ENCODE data around the gene CAVIN1.
A peak's percentile ranks its signal among the peaks of the same experiment; 100 is the strongest.
"Not testable (repeated sequence)": the region's sequence is repeated elsewhere in the genome, so short reads cannot be mapped to it uniquely, and the experiment has no call there.

Gene CAVIN1

GRCh38 chr17:42404326-42405055, 18.6 kb downstream of the CAVIN1 start:
- no peak for FAIRE-seq

DNA sequence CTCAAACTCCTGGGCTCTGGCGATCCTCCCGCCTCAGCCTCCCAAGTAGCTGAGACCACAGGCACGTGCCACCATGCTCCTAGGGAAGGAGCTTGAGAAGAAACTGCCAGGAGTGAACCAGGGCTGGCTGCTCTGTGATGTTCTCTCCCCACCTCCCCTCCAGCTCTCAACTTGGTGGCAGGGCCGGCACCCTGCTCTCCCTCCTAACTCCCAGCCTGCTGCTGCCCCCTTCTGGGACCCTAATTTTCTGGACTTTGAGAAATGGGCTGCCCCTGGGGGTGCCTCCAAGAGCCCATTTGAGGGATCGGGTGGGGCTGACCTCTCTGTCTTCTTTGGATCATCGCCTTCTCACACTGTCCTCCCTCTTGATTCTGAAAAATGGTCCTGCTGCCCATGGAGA, 19.9 kb downstream of the CAVIN1 start:
- no peak for FAIRE-seq

DNA sequence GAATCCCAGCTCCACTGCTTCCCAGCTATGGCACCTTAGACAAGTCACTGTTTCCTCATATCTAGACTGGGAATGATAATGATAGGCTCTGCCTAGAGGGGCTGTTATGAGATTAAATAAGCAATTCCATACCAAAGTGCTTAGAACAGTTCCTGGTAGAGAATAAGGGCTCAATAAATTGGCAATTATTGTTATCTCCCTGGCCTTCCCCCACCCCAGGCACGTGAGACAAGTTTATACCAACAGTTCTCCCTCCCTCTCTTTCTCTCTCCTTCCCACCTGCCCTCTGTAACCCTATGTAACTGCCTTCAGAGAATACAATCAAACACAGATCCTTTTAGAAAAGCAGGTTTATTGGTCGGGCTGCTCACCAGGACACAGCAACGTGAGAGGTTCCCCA, 20.9 kb downstream of the CAVIN1 start:
- no peak for FAIRE-seq

DNA sequence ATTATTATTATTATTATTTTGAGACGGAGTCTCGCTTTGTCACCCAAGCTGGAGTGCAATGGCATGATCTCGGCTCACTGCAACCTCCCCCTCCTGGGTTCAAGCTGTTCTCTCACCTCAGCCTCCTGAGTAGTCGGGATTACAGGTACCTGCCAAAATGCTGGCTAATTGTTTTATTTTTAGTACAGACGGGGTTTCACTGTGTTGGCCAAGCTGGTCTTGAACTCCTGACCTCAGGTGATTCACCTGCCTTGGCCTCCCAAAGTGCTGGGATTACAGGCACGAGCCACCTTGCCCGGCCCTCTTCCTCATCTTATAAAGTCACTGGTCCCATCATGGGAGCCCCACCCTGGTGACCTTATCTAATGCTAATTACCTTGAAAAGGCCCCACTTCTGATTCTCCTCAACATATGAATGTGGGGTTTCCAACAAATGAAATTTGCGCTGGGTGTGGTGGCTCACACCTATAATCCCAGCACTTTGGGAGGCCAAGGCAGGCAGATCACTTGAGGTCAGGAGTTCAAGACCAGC, 22.1 kb downstream of the CAVIN1 start:
- not testable (repeated sequence) for FAIRE-seq

DNA sequence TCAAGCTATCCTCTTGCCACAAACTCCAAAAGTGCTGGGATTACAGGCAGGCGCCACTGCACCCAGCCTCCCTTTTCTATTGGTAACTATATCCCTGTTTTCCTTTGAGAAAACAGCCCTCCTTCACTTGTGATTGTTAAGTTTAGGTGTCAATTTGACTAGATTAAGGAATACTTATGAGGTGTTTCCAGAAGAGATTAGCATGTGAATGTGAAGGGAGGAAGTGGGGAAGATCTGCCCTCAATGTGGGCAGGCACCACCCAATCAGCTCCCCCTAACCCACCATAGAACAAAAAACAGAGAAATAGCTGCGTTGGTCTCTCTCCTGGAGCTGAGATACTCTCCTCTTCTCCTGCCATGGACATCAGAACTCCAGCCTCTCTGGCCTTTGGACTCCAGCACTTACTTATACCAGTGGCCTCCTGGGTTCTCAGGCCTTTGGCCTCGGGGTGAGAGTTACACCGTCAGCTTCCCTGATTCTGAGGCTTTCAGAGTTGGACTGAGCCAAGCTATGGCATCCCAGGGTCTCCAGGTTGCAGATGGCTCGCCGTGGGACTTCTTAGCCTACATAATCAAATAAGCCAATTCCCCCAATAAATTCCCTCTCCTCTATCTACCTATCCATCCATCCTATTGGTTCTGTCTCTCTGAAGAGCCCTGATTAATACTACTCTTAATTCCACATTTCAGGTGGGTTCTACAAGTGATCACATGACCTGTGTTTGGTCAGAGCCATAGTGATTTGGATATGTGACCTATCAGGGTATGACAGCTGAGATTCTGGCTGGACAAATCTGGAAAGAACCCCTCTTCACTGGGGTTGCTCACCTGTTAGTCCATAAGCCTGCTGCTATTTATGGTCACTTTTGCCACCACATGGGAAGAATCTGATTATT, 22.9 kb downstream of the CAVIN1 start:
- no peak for FAIRE-seq

- no peak for FAIRE-seq
Observed at GRCh38 chr17:42399121-42399520, 23.9 kb downstream of the CAVIN1 start.

DNA sequence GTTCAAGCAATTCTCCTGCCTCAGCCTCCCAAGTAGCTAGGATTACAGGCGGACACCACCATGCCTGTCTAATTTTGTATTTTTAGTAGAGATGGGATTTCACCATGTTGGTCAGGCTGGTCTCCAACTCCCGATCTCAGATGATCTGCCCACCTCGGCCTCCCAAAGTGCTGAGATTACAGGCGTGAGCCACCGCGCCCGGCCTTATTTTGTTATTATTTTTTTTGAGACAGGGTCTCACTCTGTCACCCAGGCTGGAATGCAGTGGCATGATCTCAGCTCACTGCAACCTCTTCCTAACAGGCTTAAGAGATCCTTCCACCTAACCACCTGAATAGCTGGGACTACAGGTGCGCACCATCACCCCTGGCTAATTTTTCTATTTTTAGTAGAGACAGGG, 27.5 kb downstream of the CAVIN1 start:
- FAIRE-seq: not testable (repeated sequence)

- no peak for FAIRE-seq
Observed at GRCh38 chr17:42394838-42395237, 28.2 kb downstream of the CAVIN1 start.

- FAIRE-seq: no peak
Observed at GRCh38 chr17:42392692-42393415, 30.2 kb downstream of the CAVIN1 start.

- not testable (repeated sequence) for FAIRE-seq
Observed at GRCh38 chr17:42391439-42391838, 31.6 kb downstream of the CAVIN1 start.

GRCh38 chr17:42389899-42390298, 33.2 kb downstream of the CAVIN1 start:
- FAIRE-seq: no peak

GRCh38 chr17:42389135-42389417, 34.0 kb downstream of the CAVIN1 start:
- no peak for FAIRE-seq

GRCh38 chr17:42388381-42389134, 34.5 kb downstream of the CAVIN1 start, which contains the start of gene STAT3:
Gene STAT3, minus strand, starts transcription at chr17:42388442. Its CDS starts 39,926 bp downstream, at chr17:42348516.
- peak; percentile 99 for FAIRE-seq

- FAIRE-seq: no peak
Observed at GRCh38 chr17:42387661-42388380, 35.2 kb downstream of the CAVIN1 start.

GRCh38 chr17:42386777-42387657, 36.0 kb downstream of the CAVIN1 start:
- FAIRE-seq: no peak

DNA sequence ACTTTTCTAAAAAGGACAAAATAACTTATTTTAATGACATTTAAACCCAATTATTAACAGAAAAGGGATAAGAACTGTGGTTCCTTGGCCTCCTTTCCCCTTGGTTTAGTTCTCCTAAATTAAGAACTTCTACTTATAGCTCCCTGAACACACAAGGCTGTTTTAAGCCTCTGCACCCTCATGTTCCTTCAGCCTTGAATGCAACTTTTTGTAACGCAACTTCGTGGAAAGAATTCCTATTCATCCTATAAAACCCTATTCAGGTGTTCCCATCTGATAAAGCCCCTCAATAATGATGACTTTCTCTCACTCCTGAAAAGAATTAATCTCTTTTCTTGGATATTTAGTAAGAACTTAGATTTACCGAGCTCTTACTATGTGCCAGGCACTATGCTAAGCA, 41.2 kb downstream of the CAVIN1 start:
- no peak for FAIRE-seq

- FAIRE-seq: no peak
Observed at GRCh38 chr17:42380935-42381334, 42.1 kb downstream of the CAVIN1 start.

- no peak for FAIRE-seq
Observed at GRCh38 chr17:42378959-42379594, 44.0 kb downstream of the CAVIN1 start.

- FAIRE-seq: no peak
Observed at GRCh38 chr17:42378359-42378958, 44.6 kb downstream of the CAVIN1 start.

- no peak for FAIRE-seq
Observed at GRCh38 chr17:42373896-42374295, 49.2 kb downstream of the CAVIN1 start.

Measured in endometrium (tissue), 2 donors.